Lung (tissue), 12 donors: ENCODE measurements around the gene WDSUB1. TPM values are rescaled to one million over a fixed set of nuclear protein-coding genes. Genes with fewer than 3 reads are reported as not detected.

Source experiments
- ATAC-seq: fragments of 200-7000 bp; cut with Tn5 transposase; one replicate; pipeline ENCODE4 v1.9.1; 2020; ENCODE audit warnings: moderate number of reproducible peaks; ENCODE audit not compliant: insufficient read depth, low FRiP score
- DNase-seq, 3 donors: peaks; one replicate each; pipeline ENCODE4 v3.0.0-alpha.2; 2013 to 2017
- H3K27ac ChIP-seq, 2 donors: one replicate each; pipeline ENCODE4 v1.5.1; 2013; ENCODE audit warnings: mild to moderate bottlenecking in 2 of 2, moderate library complexity in 2 of 2, control low read depth in 1 of 2, inconsistent platforms in 1 of 2, low read depth in 1 of 2, low read length in 1 of 2
- H3K27me3 ChIP-seq, 3 donors: one replicate each; pipeline ENCODE4 v1.5.1; 2013; ENCODE audit warnings: low read length in 2 of 3; ENCODE audit not compliant: control insufficient read depth in 3 of 3, insufficient read depth in 3 of 3
- H3K36me3 ChIP-seq, 4 donors: one replicate each; pipeline ENCODE4 v1.5.1; 2013; ENCODE audit warnings: low read length in 4 of 4, mild to moderate bottlenecking in 1 of 4, moderate library complexity in 1 of 4; ENCODE audit not compliant: control insufficient read depth in 4 of 4, insufficient read depth in 4 of 4
- H3K4me1 ChIP-seq, 5 donors: one replicate each; pipeline ENCODE4 v1.5.1; 2013; ENCODE audit warnings: low read length in 5 of 5, mild to moderate bottlenecking in 2 of 5, moderate library complexity in 1 of 5; ENCODE audit not compliant: control insufficient read depth in 5 of 5, insufficient read depth in 5 of 5
- H3K4me3 ChIP-seq: one replicate; pipeline ENCODE4 v1.5.1; 2013; ENCODE audit warnings: mild to moderate bottlenecking, control low read depth, moderate library complexity
- H3K9ac ChIP-seq, 2 donors: one replicate each; pipeline ENCODE4 v1.5.1; 2013; ENCODE audit warnings: low read length in 2 of 2, control low read depth in 1 of 2; ENCODE audit not compliant: insufficient read depth in 1 of 2
- H3K9me3 ChIP-seq, 4 donors: one replicate each; pipeline ENCODE4 v1.5.1; 2013; ENCODE audit warnings: low read length in 3 of 4, mild to moderate bottlenecking in 1 of 4, moderate library complexity in 1 of 4; ENCODE audit not compliant: control insufficient read depth in 4 of 4, insufficient read depth in 3 of 4
- WGBS, 2 donors: extraction: QIAGEN DNeasy Blood & Tissue Kit; methylation state at CpG; one replicate each; pipeline ENCODE4 v1.1.7; 2013; 5-methylcytosine and 5-hydroxymethylcytosine counted together
- polyA plus RNA-seq, 2 donors: library from polyadenylated mRNA; stranded (reverse); fragments of 200-250 nt; gene quantifications; one replicate each; pipeline ENCODE4 v1.2.1, GENCODE V29; 2013
- total RNA-seq, 2 donors: library from RNA; depleted of rRNA in 1 of 2; stranded (reverse); fragments of >200 nt in 1 of 2; gene quantifications; one replicate each; pipeline ENCODE4 v1.2.1, GENCODE V29; 2014 to 2021
- TF ChIP-seq, protein P1 (sequence below): IDR thresholded peaks from 2 replicates; pipeline ENCODE4 v1.5.1; 2012; ENCODE audit warnings: mild to moderate bottlenecking; ENCODE audit errors: control extremely low read depth, extremely low read depth
- donor health status: control.
- donor health status: control.
- donor health status: Bipolar disorder and iron deficiency.
- donor health status: healthy.
- donor health status: DM: yes; HTN: yes; CAD: no.

WDSUB1 gene
- total and polyA plus RNA-seq, 4 donors: 7.7 to 18.3 (median 9.8) TPM

- Histone ChIP-seq H3K9ac (no peak overlapping the region), H3K27ac (no peak overlapping the region), H3K27me3 (no peaks in the 10 kb centered on the region), H3K9me3 (no peaks in the 10 kb centered on the region), H3K4me3 (no peak overlapping the region), H3K36me3 (peaks cover 7 to 57% (median 34%) of the 10 kb centered on the region in 4 donors), H3K4me1 (peaks cover 2 to 16% (median 10%) of the 10 kb centered on the region in 5 donors)
- no peak for DNase-seq
- TF ChIP-seq, protein P1, sequence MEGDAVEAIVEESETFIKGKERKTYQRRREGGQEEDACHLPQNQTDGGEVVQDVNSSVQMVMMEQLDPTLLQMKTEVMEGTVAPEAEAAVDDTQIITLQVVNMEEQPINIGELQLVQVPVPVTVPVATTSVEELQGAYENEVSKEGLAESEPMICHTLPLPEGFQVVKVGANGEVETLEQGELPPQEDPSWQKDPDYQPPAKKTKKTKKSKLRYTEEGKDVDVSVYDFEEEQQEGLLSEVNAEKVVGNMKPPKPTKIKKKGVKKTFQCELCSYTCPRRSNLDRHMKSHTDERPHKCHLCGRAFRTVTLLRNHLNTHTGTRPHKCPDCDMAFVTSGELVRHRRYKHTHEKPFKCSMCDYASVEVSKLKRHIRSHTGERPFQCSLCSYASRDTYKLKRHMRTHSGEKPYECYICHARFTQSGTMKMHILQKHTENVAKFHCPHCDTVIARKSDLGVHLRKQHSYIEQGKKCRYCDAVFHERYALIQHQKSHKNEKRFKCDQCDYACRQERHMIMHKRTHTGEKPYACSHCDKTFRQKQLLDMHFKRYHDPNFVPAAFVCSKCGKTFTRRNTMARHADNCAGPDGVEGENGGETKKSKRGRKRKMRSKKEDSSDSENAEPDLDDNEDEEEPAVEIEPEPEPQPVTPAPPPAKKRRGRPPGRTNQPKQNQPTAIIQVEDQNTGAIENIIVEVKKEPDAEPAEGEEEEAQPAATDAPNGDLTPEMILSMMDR: no peak
- WGBS, 2 donors: 95 to 96% methylated on average over 14 of the region's 14 CpGs
- ATAC-seq: no peak
Observed at GRCh38 chr2:159196393-159196925, 90.0 kb downstream of the WDSUB1 start.

DNA sequence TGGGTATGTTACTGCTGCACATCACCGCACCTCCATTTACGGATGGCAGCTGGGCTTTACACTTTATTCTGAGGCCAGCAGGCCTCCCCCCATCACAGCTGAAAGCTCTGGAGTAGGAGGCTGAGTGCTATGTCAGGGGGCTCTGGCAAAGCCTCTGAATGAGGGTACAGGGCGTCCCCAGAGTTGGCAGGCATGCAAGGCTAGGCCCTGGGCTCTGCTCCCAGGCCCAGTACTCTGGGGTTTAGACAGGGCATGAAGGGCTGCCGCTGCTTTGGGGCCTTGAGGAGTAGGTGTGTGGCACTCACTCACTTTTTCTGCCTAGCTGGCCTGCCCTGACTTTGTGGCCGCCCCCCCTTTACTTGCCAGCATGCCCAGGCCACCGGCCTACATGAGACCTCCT is 90.8 kb downstream of the WDSUB1 start:
- H3K27me3 ChIP-seq: no peaks in the 10 kb centered on the region
- no peak overlapping the region for H3K9ac ChIP-seq
- TF ChIP-seq, protein P1: no peak
- H3K9me3 ChIP-seq: no peaks in the 10 kb centered on the region
- DNase-seq: no peak
- peak overlapping the region; percentile 42 to 56 for H3K27ac ChIP-seq
- H3K4me3 ChIP-seq: no peak overlapping the region
- peaks cover 7 to 61% (median 38%) of the 10 kb centered on the region in 4 donors for H3K36me3 ChIP-seq
- 95 to 96% methylated on average over 6 of the region's 6 CpGs for WGBS, 2 donors
- peaks cover 2 to 9% (median 7%) of the 10 kb centered on the region in 5 donors for H3K4me1 ChIP-seq
- no peak for ATAC-seq

- DNase-seq (no peak), ATAC-seq (no peak)
- Histone ChIP-seq H3K4me3 (no peak overlapping the region), H3K9ac (no peak overlapping the region), H3K9me3 (no peaks in the 10 kb centered on the region), H3K4me1 (no peaks in the 10 kb centered on the region), H3K27ac (no peak overlapping the region), H3K27me3 (no peaks in the 10 kb centered on the region), H3K36me3 (peaks cover 6 to 64% (median 37%) of the 10 kb centered on the region in 4 donors)
- TF ChIP-seq, protein P1: no peak
- 92 to 95% methylated on average over 10 of the region's 10 CpGs for WGBS, 2 donors
Observed at GRCh38 chr2:159194241-159194640, 92.3 kb downstream of the WDSUB1 start.

GRCh38 chr2:159193791-159194190 is 92.7 kb downstream of the WDSUB1 start:
- peaks cover 5 to 64% (median 37%) of the 10 kb centered on the region in 4 donors for H3K36me3 ChIP-seq
- TF ChIP-seq, protein P1: no peak
- WGBS, 2 donors: 80 to 93% methylated on average over 4 of the region's 4 CpGs

More at GRCh38 chr2:159193791-159194190, 92.7 kb downstream of the WDSUB1 start:
- H3K4me1 ChIP-seq: no peaks in the 10 kb centered on the region
- no peak overlapping the region for H3K4me3 ChIP-seq
- H3K27me3 ChIP-seq: no peaks in the 10 kb centered on the region
- ATAC-seq: no peak
- H3K9me3 ChIP-seq: no peaks in the 10 kb centered on the region
- no peak overlapping the region for H3K27ac ChIP-seq
- no peak for DNase-seq
- no peak overlapping the region for H3K9ac ChIP-seq
